ENCODE measurements around the gene C4orf36. TPM values are rescaled to one million over a fixed set of nuclear protein-coding genes. Genes with fewer than 3 reads are reported as not detected.

C4orf36 gene
- total RNA-seq, 6 experiments from 2014 or later = 0.66 to 2.5 (median 1.5) TPM

GRCh38 chr4:86910369-86910768 lies 18.1 kb upstream of the C4orf36 start:
- TF ChIP-seq CTCF (IDR thresholded peaks at IDR 0.05) = peak; percentile 34; the same call in 1 of the 2 replicates
- peaks cover 24% of the 10 kb centered on the region for H3K4me1 Mint-ChIP-seq (ENCODE audit: low read depth)
- H3K36me3 Mint-ChIP-seq (ENCODE audit: low read depth) = no peaks in the 10 kb centered on the region
- no peak overlapping the region for H3K4me3 Mint-ChIP-seq
- no peak overlapping the region for H3K27ac Mint-ChIP-seq
- DNase-seq = no peak
- no peaks in the 10 kb centered on the region for H3K9me3 Mint-ChIP-seq
- no peaks in the 10 kb centered on the region; the same call in 1 of the 2 replicates for H3K27me3 Mint-ChIP-seq (ENCODE audit: insufficient read depth)

- no peak for TF ChIP-seq CTCF (IDR thresholded peaks at IDR 0.05)
- Mint-ChIP-seq H3K4me3 (no peak overlapping the region), H3K27me3 (ENCODE audit: insufficient read depth) (no peaks in the 10 kb centered on the region; the same call in 1 of the 2 replicates), H3K27ac (no peak overlapping the region), H3K9me3 (no peaks in the 10 kb centered on the region), H3K36me3 (ENCODE audit: low read depth) (no peaks in the 10 kb centered on the region), H3K4me1 (ENCODE audit: low read depth) (peaks cover 24% of the 10 kb centered on the region)
- no peak for DNase-seq
Measured at GRCh38 chr4:86909546-86910295, 17.5 kb upstream of the C4orf36 start.

GRCh38 chr4:86908251-86908657 lies 16.0 kb upstream of the C4orf36 start:
- no peaks in the 10 kb centered on the region for H3K36me3 Mint-ChIP-seq (ENCODE audit: low read depth)
- H3K4me3 Mint-ChIP-seq = peak overlapping the region; percentile 33
- H3K9me3 Mint-ChIP-seq = no peaks in the 10 kb centered on the region
- H3K27me3 Mint-ChIP-seq (ENCODE audit: insufficient read depth) = no peaks in the 10 kb centered on the region; the same call in 1 of the 2 replicates
- no peak for TF ChIP-seq CTCF (IDR thresholded peaks at IDR 0.05)
- DNase-seq = no peak
- H3K4me1 Mint-ChIP-seq (ENCODE audit: low read depth) = peaks cover 24% of the 10 kb centered on the region
- H3K27ac Mint-ChIP-seq = peak overlapping the region; percentile 41

GRCh38 chr4:86901864-86902263 lies 9.6 kb upstream of the C4orf36 start:
- H3K27ac Mint-ChIP-seq = no peak overlapping the region
- no peaks in the 10 kb centered on the region for H3K9me3 Mint-ChIP-seq
- H3K4me1 Mint-ChIP-seq (ENCODE audit: low read depth) = no peaks in the 10 kb centered on the region
- H3K4me3 Mint-ChIP-seq = no peak overlapping the region
- H3K27me3 Mint-ChIP-seq (ENCODE audit: insufficient read depth) = no peaks in the 10 kb centered on the region; the same call in 1 of the 2 replicates
- DNase-seq = no peak
- H3K36me3 Mint-ChIP-seq (ENCODE audit: low read depth) = 0 out of 2 replicates have a peak, but pooled peaks cover 5% of the 10 kb centered on the region
- no peak for TF ChIP-seq CTCF (IDR thresholded peaks at IDR 0.05)

GRCh38 chr4:86898562-86898961 lies 6.3 kb upstream of the C4orf36 start:
- Mint-ChIP-seq H3K27ac (no peak overlapping the region), H3K27me3 (ENCODE audit: insufficient read depth) (no peaks in the 10 kb centered on the region; the same call in none of the 2 replicates)
- no peak for DNase-seq

More at GRCh38 chr4:86898562-86898961, 6.3 kb upstream of the C4orf36 start:
- no peak; the same call in 1 of the 2 replicates for TF ChIP-seq CTCF (IDR thresholded peaks at IDR 0.05)
- 0 out of 2 replicates have a peak, but pooled peaks cover 5% of the 10 kb centered on the region for H3K36me3 Mint-ChIP-seq (ENCODE audit: low read depth)
- H3K9me3 Mint-ChIP-seq = no peaks in the 10 kb centered on the region
- H3K4me3 Mint-ChIP-seq = no peak overlapping the region
- peaks cover 9% of the 10 kb centered on the region for H3K4me1 Mint-ChIP-seq (ENCODE audit: low read depth)
